ENCODE results near the gene RABEP2. TPM values are rescaled to one million over a fixed set of nuclear protein-coding genes. Genes with fewer than 3 reads are reported as not detected.

The RABEP2 gene
- total and polyA plus RNA-seq, 9 of the 15 experiments (the other 6 are each of a cell fraction or from before 2014, with no cell fraction given): 0.15 to 13.4 (median 3.5) TPM

DNA sequence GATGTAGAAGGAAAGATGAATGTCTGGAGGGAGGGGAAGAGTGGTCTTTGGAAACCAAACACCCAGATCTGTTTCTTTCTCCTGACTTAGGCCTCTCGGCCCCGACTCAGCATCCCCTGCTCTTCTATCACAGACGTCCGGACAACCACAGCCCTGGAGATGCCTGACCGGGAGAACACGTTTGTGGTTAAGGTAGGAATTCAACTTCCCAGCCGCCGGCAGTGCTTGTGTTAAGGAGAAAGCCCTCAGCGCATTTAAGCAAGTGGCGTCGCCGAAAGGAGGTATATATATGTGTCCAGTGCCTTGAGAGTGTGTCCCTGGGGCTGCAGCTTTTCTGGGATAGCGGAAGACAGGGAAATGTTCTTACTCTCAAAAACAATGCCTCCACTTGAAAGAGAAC is 57.8 kb downstream of the RABEP2 start:
- DNase-seq (ENCODE audit: extremely low read depth in 1 of 4, low spot score in 3 of 4): no peak
- no peak for FAIRE-seq
- Histone ChIP-seq H3K36me3 (ENCODE audit: control insufficient read depth, insufficient read depth, low read length) (peaks cover 68% of the 10 kb centered on the region; the same call in 2 of the 3 replicates), H3K4me3 (no peak overlapping the region), H2AFZ (ENCODE audit: low read depth, low read length) (no peak overlapping the region), H3K27me3 (ENCODE audit: control insufficient read depth in 2 of 2, insufficient read depth in 2 of 2, low read length in 2 of 2) (no peaks in the 10 kb centered on the region), H4K20me1 (replicated peaks; ENCODE audit: control insufficient read depth, insufficient read depth, low read length) (peaks cover 9% of the 10 kb centered on the region; the same call in 1 of the 2 replicates), H3K9me3 (replicated peaks; ENCODE audit: control insufficient read depth, insufficient read depth, low read depth, low read length) (no peaks in the 10 kb centered on the region), H3K4me2 (ENCODE audit: insufficient read depth, low read length) (no peak overlapping the region), H3K9ac (ENCODE audit: insufficient read depth in 1 of 2, low read depth in 2 of 2, low read length in 2 of 2) (no peak overlapping the region), H3K9me1 (ENCODE audit: control insufficient read depth, insufficient read depth, low read length) (no peaks in the 10 kb centered on the region), H3K4me1 (replicated peaks in 1 of 2; ENCODE audit: control insufficient read depth in 2 of 2, insufficient read depth in 2 of 2, low read length in 2 of 2) (peaks cover 9 to 29% of the 10 kb centered on the region in 2 experiments; a peak in 4 of 5 replicates), H3K79me2 (ENCODE audit: control insufficient read depth, insufficient read depth, low read length) (peaks cover 45% of the 10 kb centered on the region), H3K27ac (ENCODE audit: extremely low read depth, low read depth, low read length) (no peak overlapping the region)
- POLR2A ChIA-PET: interaction anchor here (0.6 to 1.7 kb wide), 4 partner anchors 8 to 29 kb away, joined by 4 to 8 read pairs (median 7); partner anchors contain the start of gene ATP2A1
- WGBS (ENCODE audit: insufficient coverage, low coverage, missing lambda C conversion rate): 97% methylated on average over 9 of the region's 13 CpGs
- TF ChIP-seq TAF1 (IDR thresholded peaks at IDR 0.05; ENCODE audit: control insufficient read depth, extremely low read depth, insufficient read depth, low read length, severe bottlenecking): no peak
- TF ChIP-seq PHF21A (IDR thresholded peaks at IDR 0.05; ENCODE audit: borderline replicate concordance, low read depth): no peak
- TF ChIP-seq KLF10 (CRISPR knock-in tag; IDR thresholded peaks at IDR 0.05): no peak
- TF ChIP-seq LCOR (CRISPR knock-in tag; IDR thresholded peaks at IDR 0.05): no peak
- TF ChIP-seq NBN (IDR thresholded peaks at IDR 0.05; ENCODE audit: low read depth): no peak
- TF ChIP-seq NR1H2 (CRISPR knock-in tag; IDR thresholded peaks at IDR 0.05): no peak
- TF ChIP-seq, protein P1, sequence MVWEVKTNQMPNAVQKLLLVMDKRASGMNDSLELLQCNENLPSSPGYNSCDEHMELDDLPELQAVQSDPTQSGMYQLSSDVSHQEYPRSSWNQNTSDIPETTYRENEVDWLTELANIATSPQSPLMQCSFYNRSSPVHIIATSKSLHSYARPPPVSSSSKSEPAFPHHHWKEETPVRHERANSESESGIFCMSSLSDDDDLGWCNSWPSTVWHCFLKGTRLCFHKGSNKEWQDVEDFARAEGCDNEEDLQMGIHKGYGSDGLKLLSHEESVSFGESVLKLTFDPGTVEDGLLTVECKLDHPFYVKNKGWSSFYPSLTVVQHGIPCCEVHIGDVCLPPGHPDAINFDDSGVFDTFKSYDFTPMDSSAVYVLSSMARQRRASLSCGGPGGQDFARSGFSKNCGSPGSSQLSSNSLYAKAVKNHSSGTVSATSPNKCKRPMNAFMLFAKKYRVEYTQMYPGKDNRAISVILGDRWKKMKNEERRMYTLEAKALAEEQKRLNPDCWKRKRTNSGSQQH (CRISPR knock-in tag; IDR thresholded peaks at IDR 0.05): no peak
- no peak for TF ChIP-seq CCNT2 (IDR thresholded peaks at IDR 0.05; ENCODE audit: borderline replicate concordance, extremely low read depth, insufficient read length, low read depth, low read length)
- no peak for TF ChIP-seq HDGF (IDR thresholded peaks at IDR 0.05)
- no peak for TF ChIP-seq STAT5A (IDR thresholded peaks at IDR 0.05; ENCODE audit: borderline replicate concordance, low read length)
- no peak for TF ChIP-seq MYBL2 (IDR thresholded peaks at IDR 0.05; ENCODE audit: low read depth)
- no peak for TF ChIP-seq MYBL2 (CRISPR knock-in tag; IDR thresholded peaks at IDR 0.05; ENCODE audit: borderline replicate concordance)
- TF ChIP-seq ZC3H8 (IDR thresholded peaks at IDR 0.05): no peak
- TF ChIP-seq KDM4B (IDR thresholded peaks at IDR 0.05; ENCODE audit: borderline replicate concordance in 2 of 2, low read depth in 1 of 2): no peak
- TF ChIP-seq, protein P2, sequence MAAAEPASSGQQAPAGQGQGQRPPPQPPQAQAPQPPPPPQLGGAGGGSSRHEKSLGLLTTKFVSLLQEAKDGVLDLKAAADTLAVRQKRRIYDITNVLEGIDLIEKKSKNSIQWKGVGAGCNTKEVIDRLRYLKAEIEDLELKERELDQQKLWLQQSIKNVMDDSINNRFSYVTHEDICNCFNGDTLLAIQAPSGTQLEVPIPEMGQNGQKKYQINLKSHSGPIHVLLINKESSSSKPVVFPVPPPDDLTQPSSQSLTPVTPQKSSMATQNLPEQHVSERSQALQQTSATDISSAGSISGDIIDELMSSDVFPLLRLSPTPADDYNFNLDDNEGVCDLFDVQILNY (CRISPR knock-in tag; IDR thresholded peaks at IDR 0.05): no peak
- TF ChIP-seq, protein P3, sequence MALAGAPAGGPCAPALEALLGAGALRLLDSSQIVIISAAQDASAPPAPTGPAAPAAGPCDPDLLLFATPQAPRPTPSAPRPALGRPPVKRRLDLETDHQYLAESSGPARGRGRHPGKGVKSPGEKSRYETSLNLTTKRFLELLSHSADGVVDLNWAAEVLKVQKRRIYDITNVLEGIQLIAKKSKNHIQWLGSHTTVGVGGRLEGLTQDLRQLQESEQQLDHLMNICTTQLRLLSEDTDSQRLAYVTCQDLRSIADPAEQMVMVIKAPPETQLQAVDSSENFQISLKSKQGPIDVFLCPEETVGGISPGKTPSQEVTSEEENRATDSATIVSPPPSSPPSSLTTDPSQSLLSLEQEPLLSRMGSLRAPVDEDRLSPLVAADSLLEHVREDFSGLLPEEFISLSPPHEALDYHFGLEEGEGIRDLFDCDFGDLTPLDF (CRISPR knock-in tag; IDR thresholded peaks at IDR 0.05): no peak
- TF ChIP-seq ZFP36 (IDR thresholded peaks at IDR 0.05; ENCODE audit: low read depth, low read length, partially characterized antibody): no peak
- BruUV-seq (replicated peaks): no TSS peak
- in situ Hi-C loops (cut with MboI) (no loop called here), intact Hi-C loops (cut with micrococcal nuclease) (no loop called here)
- CTCF ChIA-PET (ENCODE audit: low intra/inter-chr PET ratio): no interaction called here
- no peak for ATAC-seq
